Measurements from ENCODE around the gene AKNA.

AKNA gene

DNA sequence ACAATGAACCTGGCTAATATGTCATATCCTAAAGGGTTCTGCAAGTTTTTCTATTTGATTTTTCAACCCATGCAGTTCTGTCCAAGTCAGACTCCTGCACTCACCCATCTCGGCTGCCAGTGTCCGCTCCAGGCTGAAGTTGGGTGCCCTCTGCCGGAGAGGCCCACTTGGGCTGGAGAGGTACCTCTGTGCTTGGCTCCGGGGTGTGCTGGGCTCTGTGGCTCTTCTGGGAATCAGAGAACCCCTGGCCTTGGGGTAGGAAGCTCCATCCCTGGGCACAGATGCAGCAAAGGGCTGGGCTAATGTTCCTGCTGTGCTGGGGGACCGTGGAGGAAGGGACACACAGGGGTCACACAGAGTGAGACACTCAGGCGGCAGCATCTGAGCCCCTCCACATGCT is 32.0 kb downstream of the AKNA start:
- no peak for DNase-seq

DNA sequence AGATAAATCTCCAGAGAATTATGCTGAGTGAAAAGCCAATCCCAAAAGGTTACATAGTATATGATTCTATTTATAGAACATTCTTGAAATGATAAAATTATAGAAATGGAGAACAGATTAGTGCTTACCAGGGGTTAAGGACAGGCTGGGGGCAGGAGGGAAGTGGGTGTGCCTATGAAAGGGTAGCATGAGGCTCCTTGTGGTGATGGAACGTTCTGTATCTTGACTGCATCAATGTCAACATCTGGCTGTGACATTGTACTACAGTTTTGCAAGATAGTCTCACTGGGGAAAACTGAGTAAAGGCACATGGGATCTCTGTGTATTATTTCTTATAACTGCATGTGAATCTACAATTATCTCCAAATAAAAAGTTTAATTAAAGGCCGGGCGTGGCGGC is 35.9 kb downstream of the AKNA start:
- no peak for DNase-seq

DNA sequence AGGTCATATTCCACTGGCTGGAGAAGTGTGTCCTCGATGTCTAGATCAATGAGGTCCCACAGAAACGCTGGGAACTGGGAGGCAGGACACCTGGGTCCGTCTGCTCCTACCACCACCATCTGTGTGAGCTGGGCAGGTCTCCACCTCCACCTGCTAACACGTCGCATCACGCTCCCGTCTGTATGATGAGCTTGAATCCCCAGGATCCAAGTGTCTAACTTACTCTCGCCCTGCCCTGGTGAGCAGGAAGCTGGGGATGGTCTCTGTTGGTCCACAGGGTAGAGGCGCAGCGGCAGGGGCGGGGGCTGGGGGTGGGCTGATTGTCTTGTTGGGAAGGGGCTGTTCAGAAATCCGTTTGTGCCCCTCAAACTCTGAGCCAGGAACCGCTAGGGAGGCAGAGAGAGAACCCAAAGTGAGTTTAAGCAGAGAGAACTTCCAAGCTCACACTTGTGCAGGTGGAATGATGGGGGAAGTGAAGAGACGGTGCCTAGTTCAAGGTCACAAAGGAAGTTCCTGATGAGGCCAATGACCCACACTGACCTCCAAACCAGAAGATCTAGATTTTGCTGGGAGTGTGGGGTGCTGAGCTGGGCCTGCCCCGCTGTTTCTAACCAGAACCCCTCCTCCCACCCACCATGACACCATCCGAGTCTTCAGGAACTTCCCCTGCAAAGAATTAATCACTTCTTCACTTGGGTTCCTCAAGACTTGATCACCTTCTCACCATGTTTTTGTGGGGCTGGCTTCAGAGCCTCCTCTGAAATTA is 37.0 kb downstream of the AKNA start:
- DNase-seq, result no peak

DNA sequence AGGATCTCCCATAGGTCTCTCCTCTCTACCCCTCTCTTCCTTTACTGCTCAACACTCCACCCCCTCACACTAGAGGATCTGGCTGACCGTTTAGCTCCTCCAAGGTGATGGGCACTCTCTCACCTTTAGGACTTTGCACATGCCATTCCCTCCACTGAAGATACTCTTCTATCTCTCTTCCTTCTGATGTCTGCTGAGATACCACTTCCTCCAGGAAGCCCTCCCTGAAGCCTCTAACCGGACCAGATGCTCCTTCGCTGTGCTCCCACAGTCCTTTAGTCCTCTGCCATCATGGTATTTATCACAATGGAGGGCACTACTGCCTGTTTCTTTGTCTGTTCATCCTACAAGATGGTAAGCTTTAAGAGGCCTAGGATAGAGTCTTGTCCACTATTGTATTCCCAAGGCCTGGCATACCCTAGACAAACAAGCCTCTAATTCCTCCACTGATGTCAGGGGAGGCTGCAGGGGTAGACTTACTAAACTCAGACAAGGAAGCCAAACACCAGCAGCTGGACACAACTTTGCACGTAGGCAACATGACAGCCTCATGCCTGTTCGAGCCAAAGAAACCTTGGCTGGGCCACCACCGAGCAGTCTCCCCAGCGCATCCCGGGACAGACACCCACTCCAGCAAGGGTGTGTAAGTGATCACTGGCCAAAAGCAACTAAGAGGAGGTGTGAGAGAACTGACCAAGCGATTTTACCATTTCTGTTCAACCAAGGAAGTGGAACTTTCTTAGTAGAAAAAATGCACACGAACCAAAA is 37.9 kb downstream of the AKNA start:
- no peak for DNase-seq

DNA sequence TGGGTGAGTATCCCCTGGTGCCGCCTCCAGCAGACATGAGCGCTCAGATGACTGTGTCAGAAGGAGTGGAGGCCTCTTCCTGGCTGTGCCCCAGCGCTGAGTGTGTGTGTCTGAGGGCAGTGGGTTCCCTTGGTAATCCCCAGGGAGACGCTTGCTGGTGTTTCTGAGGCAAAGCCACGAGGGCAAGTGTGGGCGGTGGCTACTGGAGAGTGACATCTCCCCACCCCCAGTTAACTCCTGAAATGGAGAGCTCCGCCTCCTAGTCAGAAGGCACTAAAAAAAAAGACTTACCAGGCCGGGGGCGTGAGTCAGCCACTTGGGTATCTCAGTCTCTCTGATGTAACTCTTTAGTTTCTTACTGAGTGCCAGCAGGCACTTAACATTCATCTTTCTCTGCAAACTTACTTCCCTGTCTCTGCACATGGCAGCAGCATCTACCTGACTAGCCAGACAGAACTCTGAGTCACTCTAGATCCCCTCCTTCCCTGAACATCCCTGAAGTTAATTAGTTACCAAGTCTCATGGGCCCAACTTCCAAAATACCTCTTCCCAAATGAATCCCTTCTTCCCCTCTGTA is 38.8 kb downstream of the AKNA start:
- DNase-seq, result peak; percentile 38

DNA sequence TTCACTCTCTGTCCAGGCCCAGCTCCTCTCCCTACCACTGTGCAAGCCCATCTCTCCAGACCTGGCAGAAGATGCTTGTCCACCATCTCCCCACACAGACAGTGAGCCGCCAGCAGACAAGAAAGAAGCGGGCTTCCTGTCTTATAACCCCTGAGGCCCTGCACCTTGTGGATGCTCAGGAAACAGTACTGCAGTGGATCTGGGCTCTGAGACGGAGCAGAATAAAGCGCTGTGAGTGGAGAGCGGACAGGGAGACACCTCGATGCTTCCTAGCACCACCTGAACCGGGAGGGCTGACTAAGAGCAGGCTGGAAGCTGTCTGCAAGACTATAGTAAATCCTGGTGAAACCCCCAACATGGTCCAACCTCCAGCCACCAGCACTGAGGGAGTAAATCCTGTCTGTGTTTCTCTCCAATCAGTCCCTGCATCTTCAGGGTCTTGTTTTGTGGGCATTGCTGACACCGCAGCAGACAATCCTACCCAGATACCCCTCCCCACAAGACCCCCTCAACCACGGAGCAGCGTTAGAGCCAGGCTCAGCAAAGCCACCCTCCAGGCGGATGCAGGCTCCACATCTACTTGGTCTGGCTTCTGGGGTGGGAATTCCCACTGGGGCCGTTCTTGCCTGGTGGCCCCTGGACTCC is 39.4 kb downstream of the AKNA start:
- no peak for DNase-seq

DNA sequence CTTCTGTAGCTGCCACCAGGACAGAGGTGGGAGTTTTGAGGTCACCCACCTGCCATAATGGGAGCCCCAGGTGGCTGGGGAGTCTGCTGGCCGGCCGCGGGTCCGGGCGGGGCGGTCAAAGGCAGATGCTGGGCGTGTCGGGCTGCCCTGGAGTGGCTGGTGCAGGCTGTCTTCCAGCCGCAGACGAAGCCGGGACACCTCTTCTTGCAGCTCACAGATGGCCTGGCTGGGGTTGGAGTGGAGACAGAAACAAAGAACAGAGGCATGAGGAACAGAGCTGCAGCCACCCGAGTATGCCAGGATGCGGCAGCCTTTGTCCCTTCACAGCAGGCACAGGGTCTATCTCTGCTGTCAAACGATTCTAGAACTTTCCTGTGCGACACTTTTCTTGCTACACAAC is 40.1 kb downstream of the AKNA start:
- DNase-seq, result no peak

DNA sequence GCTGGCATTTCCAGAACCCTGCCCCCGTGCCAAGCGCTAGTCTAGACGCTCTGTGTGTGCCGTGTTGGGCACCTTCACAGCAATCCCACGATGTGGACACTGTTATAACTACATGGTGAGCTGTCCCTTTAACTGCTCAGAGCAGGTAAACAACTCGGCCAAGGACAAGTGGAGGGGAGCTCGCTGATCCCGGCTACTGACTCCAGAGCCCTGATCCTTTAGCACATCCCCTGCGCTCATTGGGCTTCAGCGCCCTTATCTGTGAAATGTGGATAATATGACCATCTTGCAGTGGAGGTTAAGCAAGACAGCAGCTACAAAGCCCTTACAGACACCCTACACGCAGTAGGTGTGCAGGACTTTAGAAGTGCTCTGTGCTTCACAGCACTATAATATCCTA is 41.6 kb downstream of the AKNA start:
- no peak for DNase-seq

DNA sequence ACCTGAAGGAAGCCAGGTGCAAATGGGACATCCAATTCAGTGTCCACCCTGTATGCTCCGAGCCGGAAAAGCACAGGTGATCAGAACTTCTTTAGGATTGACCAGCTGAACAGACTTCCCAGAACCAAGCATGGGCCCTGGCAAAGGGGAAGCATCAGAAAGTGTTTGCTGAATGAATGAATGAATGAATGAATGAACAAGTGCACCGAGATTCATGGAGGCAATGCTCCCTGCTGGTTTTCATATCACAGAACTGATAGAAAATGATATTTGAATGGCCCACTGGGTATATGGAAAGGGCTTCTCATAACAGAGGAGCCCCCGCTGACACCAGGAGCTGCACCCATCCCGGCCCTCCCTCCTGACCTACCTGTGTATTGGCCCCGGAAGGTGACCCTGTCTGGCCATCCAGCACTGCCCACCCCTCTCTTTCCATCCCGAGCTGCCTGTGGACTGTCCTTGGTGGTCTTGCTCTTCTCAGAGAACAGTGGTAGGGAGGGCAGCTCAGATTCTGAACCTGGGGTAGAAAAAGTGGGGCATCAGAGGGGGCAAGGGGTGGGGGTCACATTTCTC is 42.2 kb downstream of the AKNA start:
- no peak for DNase-seq

DNA sequence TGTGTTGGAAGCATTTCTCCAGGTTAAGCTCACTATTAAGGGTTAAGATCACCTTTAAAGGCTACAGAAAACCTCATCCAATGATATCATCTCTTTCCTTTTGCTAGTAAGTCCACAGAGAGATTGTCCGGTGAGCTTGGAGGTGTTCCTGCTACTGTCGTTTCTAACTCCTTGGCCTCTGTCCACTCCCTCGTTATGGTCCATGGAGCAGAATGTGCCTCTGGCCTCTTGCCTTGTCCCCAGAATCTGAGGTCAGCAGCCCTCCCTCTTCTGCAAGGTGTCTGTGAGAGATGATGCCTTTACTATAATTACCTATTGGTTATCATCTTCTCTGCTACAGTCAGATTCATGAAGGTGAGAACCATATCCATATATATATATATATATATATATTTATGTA is 43.1 kb downstream of the AKNA start:
- no peak for DNase-seq

DNA sequence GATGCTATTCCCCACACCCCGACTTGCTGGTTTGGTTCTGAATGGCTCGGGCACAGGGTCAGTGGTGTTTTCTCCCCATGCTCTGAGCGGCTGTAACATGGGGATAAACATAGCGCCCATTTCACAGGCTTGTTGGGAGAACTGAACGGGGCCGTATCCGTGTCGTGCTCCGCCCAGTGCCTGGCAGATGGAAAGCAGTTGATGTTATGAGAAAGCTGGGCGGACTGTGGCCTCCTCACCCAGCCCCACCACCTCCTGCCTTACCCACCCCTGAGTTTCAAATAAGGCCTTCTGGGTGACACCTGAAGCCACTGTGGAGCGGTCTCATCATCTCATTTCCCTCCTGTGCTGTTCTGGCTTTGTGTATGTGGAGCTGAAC is 43.6 kb downstream of the AKNA start:
- DNase-seq, result no peak

DNA sequence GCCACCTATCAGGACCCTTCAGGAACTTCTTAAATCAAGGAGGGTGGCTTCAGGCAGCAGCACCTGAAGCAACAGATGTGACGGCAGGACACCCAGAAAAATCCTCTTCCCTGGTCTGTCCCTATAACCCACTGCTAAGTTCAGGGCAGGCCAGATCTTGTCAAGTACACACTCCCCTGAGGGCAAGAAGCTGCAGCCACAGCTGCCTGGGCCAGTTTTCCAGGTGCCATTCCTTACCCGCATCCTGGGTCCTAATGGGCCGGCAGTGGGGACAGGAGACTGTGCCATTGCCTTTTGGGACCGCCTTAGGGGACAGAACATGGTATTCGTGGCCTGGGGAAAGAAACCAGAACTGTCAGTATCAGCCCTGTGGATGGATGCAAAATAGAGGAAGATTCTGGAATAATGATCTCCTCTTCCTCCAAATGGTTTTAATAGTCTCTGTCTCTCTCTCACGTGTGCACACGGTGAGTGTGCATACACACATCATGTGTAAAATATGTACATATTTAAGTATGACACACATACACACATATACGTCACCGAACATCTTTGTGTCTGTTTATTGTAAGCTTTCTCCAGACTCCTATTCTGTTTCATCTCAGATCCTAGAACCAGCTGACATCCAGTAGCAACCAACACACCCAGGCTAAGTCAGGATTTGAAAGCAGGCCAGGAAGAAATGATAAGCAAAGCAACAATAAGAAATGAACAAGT is 44.2 kb downstream of the AKNA start:
- DNase-seq, result no peak

DNA sequence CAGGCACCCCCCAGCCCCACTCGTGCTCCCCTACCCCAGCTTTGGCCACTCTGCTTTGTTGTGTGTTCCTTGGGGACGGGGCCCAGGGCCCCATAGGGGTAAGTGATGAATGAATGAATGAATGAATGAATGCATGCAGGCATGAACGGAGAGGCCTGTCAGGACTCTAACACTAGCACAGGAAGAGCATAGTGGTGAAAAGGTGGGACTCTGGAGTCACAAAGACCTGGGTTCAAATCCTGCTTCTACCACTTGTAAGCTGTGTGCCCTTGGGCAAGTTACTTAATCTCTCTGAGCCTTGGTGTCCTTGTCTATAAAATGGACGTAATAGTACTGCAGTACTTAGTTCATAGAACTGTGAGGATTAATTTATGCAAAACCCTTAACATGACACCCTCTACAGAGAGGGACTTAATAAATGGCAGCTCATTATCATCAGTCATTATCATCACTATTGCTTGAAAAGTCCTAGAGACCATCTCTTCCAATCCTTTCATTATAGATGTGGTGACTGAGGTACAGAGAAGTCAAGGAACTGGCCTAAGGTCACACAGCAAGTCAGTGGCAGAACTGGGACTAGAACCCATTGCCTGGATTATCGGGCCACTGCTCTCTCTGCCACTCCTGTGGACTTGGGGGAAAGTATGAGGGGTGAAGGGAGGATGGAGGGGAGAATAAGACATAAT is 44.9 kb downstream of the AKNA start:
- no peak for DNase-seq

DNA sequence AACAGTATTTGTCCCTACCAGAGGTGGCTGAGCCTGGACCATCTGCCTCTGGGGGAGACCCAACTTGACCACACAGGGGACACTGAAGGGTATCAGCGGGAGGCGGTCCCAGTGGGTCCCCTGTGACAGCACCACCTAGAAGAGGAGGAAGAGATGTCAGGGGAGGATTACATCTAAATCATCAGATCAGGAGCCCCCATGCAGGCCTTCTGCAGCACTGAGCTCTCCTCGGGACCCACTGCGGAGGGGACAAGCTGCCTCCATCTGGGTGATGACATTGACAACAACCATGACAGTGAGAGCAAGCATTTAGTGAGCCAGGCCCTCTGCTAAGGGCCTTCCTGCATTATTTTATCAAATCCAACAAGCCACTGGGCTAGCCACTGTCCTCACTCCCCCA is 45.8 kb downstream of the AKNA start:
- no peak for DNase-seq

DNA sequence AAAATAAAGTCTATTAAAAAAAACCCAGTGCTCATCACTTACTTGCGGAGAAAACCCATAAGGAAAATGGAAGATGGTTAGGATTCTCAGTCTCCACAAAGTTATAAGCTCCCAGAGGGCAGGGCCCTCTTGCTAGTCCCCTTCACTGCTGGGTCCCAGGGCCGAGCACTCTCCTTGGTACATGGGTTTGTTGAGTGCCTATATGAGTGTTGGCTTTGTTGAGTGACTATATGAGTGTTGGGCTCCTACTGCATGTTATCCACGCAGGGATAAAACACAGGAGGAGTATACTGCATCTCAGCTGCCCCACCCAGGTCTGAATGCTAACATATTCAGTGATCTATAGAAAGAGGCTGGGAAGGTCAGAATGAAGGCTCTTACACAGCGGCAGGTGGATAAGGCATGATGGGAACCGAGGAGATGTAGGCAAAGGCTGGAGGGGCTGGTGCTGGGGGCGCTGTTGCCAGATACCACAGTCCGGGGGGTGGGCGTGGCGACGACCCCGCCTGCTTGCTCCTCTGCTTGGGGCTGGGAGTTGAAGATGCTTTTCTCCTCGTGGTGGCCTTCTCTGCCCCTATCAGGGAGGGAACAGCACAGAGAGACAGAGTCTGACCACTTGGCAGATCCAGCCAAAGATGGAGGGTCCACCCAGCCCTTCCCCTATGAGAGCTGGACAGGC is 46.5 kb downstream of the AKNA start:
- no peak for DNase-seq

DNA sequence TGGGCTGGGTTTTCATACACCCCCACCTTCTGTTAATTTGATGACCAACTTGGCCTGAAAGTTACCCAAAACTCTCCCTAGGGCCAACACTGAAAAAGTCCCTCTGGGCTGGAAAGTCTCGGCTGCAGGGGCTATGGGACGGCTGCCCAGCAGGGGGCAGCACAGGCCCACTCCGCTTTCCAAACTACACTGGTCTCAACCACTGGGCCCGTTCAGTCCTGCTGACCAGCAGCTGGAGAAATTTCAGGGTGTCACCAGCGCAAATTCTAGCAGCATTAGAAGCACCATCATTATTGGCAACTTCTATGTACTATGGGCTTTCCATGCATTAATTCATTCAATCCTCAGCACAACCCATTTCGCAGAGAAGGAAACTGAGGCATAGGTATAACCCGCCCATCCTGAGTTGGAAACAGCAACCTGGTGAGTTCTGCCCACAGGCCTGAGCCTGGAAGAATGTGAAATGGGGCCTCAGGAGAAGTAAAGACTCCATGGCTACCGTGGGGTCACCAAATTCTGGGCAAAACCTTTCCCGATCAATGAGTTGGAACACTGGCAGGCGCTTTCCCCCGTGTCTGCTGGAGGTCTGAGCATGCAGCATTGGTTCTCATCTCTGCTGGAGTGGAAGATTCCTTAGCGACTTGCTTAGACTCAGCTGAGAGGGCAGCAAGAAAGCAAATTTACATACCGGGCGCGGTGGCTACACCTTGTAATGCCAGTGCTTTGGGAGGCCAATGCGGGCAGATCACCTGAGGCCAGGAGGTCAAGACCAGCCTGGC is 48.5 kb downstream of the AKNA start:
- peak; percentile 50 for DNase-seq

DNA sequence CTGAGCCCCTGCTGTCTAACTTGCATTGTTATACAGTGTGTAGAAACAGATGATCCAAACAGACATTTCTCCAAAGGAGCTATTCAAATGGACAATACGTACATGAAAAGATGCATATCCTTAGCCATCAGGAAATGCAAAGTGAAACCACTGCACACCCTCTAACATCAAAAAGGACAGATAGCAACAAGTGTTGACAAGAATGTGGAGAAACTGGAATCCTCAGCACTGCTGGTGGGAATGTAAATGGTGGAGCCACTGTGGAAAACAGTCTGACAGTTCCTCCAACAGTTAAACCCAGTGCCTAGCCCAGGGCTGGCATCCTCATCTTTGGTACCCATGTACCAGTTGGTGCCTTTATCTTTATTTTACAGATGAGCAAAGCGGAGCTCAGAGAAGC is 49.6 kb downstream of the AKNA start:
- DNase-seq, result no peak

DNA sequence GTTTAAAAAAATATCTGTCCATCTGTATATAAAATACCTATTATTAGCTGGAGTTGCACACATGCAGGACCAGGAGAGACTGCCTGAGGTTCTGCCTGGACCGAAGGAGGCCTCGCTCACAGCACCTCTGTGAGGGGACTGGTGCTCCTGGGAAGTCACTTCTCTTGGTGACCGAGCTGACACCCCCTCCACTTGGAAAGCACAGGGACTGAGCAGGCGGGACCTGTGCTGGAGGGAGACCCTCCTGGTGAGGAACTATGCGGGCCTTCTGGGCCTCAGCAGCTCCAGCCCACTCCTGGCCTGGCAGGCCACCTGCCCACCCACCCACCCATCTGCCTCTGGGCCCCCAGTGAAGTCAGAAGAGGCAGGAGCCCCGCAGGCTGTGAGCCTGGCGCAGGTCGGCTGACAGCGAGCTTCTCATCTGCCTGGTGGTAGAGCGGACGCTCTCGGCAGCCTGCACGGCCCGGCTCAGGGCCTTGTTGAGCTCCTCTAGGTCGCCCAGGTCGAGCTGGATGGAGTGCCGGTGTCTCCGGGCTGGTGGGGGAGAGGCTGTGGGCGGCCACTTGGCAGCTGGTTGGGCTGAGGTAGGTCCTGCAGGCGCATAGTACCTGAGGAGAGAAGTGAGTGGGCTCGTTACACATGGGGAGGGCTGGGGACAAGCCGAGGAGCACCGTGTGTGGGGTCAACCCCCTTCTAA is 50.9 kb downstream of the AKNA start:
- DNase-seq, result no peak

DNA sequence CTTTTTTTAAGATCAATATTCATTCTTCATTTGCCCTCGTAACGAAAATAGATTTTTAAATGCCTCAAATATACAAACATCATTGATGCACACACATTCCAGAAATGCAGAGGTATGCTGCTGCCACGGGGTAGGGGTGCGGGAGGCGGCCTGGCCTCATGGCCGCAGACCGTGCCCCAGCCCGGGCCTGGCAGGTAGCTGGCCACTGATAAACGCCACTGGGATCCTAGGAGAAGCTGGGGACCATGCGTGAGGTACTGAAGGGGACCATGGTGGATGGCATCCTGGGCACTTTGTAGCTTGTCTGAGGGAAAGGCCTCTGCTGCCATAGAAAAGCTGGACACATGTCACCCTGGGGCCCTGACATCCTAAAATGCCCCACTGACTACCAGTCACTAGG is 51.6 kb downstream of the AKNA start:
- no peak for DNase-seq

DNA sequence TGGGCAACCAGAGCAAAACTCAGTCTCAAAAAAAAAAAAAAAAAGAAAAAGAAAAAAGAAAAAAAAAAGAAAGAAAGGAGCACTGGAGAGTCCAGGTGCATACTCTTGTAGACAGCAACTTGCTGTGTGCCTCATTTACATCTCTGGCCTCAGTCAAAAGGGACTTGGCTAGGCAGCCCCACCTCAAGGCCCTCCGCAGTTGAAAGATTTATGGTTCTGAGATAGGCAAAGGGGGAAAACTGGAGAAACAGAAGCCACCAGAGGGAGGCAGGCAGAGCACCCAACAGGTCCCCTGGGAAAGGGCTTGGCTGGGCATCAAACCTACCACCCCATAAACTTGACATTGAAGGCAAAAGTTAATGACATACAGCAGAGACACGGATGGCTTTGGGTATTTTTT is 52.0 kb downstream of the AKNA start:
- DNase-seq, result no peak

All from activated CD4-positive, alpha-beta T cell treated with anti-CD3 and anti-CD28 coated beads, Interleukin-2, amount 50 U/mL, for 1 hour (primary cell).